Natural killer cell (primary cell): ENCODE results near the gene RPL10. TPM values are rescaled to one million over a fixed set of nuclear protein-coding genes. Genes with fewer than 3 reads are reported as not detected.

Experiments used
- ATAC-seq, 3 donors: fragments of 150-1000 bp in 2 of 3; fragments of 200-7000 bp in 1 of 3; cut with Tn5 transposase; 1 replicate in 1 of 3; 2 replicates in 2 of 3; pipeline ENCODE4 v1.10.0; 2021; ENCODE audit warnings: mild to moderate bottlenecking in 2 of 3, moderate library complexity in 2 of 3
- DNase-seq, 2 donors: peaks; one replicate each; pipeline versions ENCODE4 v3.0.0 to v3.0.0-alpha.2; 2013 to 2021; ENCODE audit warnings: mixed read lengths in 1 of 2
- H3K27ac ChIP-seq: one replicate; pipeline ENCODE4 v1.5.1; 2013; ENCODE audit warnings: mild to moderate bottlenecking, low read length
- H3K27me3 ChIP-seq: one replicate; pipeline ENCODE4 v1.6.1; 2013; ENCODE audit warnings: low read length; ENCODE audit not compliant: control insufficient read depth, insufficient read depth
- H3K36me3 ChIP-seq: one replicate; pipeline ENCODE4 v1.6.1; 2013; ENCODE audit warnings: low read length; ENCODE audit not compliant: control insufficient read depth, insufficient read depth
- H3K4me1 ChIP-seq: one replicate; pipeline ENCODE4 v1.6.1; 2013; ENCODE audit warnings: low read length; ENCODE audit not compliant: control insufficient read depth, insufficient read depth
- H3K4me3 ChIP-seq: one replicate; pipeline ENCODE4 v1.5.1; 2013; ENCODE audit warnings: low read length
- H3K9me3 ChIP-seq: one replicate; pipeline ENCODE4 v1.6.1; 2013; ENCODE audit warnings: low read length; ENCODE audit not compliant: control insufficient read depth, insufficient read depth
- H3K27ac Mint-ChIP-seq, 2 donors: one replicate each; pipeline ENCODE4 v1.8.0; 2022; ENCODE audit warnings: mild to moderate bottlenecking in 2 of 2, mixed read lengths in 2 of 2, moderate library complexity in 1 of 2
- H3K27me3 Mint-ChIP-seq, 2 donors: one replicate each; pipeline ENCODE4 v1.8.0; 2022; ENCODE audit warnings: low read depth in 2 of 2, mixed read lengths in 2 of 2
- H3K36me3 Mint-ChIP-seq: one replicate; pipeline ENCODE4 v1.8.0; 2022; ENCODE audit warnings: mixed read lengths
- H3K4me1 Mint-ChIP-seq, 2 donors: one replicate each; pipeline ENCODE4 v1.8.0; 2022; ENCODE audit warnings: mixed read lengths in 2 of 2
- H3K4me3 Mint-ChIP-seq: one replicate; pipeline ENCODE4 v1.8.0; 2022; ENCODE audit warnings: mild to moderate bottlenecking, moderate library complexity, mixed read lengths
- H3K9me3 Mint-ChIP-seq, 2 donors: one replicate each; pipeline ENCODE4 v1.8.0; 2022; ENCODE audit warnings: mixed read lengths in 2 of 2
- WGBS: methylation state at CpG from one replicate; pipeline ENCODE4 v1.1.7; 2013; ENCODE audit warnings: missing lambda C conversion rate; ENCODE audit not compliant: insufficient coverage; 5-methylcytosine and 5-hydroxymethylcytosine counted together
- intact Hi-C: fragments of 100-400 bp; cut with micrococcal nuclease; formaldehyde crosslinking; loops from one replicate; pipeline ENCODE4 v1.14.2; 2022
- total RNA-seq, 4 donors: library from RNA; stranded (reverse); fragments of 120-200 nt in 1 of 4; gene quantifications; one replicate each; pipeline versions ENCODE4 v1.2.3 to v1.2.4, GENCODE V29; 2013 to 2022
- TF ChIP-seq, protein P1 (sequence below): fragments of 200-600 bp; IDR thresholded peaks from one replicate; pipeline ENCODE4 v1.8.0; 2022; ENCODE audit warnings: antibody characterized with exemption

RPL10 gene
- total RNA-seq, 3 donors from 2014 or later (not counting 1 experiment from before 2014, with no cell fraction given), result 2,249 to 2,456 (median 2,324) TPM

DNA sequence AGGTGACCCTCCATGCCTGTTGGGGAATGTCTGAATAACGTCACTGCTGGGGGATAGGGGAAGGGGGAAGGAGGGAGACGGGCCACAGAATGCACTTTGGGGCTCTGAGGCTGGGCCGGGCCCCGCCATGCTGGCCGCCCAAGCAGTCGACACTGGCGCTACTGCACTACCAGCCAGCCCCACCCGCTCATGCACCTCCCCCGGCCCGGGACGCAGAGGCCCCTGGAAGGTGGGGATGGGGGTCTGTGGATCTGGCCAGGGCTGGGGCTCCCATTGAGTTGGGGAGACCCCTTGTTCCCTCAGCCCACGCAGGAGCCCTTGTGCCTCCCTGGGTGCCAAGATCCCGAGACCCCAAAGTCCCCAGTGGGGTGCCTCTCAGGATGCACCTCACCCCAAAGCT is 41.6 kb upstream of the RPL10 start:
- ATAC-seq (no peak), DNase-seq (no peak)
- no peak overlapping the region for H3K27ac ChIP-seq
- H3K36me3 ChIP-seq, result peaks cover 96% of the 10 kb centered on the region
- H3K27me3 ChIP-seq, result no peaks in the 10 kb centered on the region
- no peak overlapping the region for H3K4me3 ChIP-seq
- no peaks in the 10 kb centered on the region for H3K9me3 ChIP-seq
- Mint-ChIP-seq H3K36me3 (no peaks in the 10 kb centered on the region), H3K4me3 (peak overlapping the region; percentile 66), H3K27me3 (no peaks in the 10 kb centered on the region), H3K27ac (peak overlapping the region; percentile 66 to 100), H3K4me1 (peaks cover 8 to 21% of the 10 kb centered on the region in 2 donors), H3K9me3 (no peaks in the 10 kb centered on the region)
- H3K4me1 ChIP-seq, result peaks cover 95% of the 10 kb centered on the region
- WGBS, result 87% methylated on average over 8 of the region's 13 CpGs
- TF ChIP-seq, protein P1, sequence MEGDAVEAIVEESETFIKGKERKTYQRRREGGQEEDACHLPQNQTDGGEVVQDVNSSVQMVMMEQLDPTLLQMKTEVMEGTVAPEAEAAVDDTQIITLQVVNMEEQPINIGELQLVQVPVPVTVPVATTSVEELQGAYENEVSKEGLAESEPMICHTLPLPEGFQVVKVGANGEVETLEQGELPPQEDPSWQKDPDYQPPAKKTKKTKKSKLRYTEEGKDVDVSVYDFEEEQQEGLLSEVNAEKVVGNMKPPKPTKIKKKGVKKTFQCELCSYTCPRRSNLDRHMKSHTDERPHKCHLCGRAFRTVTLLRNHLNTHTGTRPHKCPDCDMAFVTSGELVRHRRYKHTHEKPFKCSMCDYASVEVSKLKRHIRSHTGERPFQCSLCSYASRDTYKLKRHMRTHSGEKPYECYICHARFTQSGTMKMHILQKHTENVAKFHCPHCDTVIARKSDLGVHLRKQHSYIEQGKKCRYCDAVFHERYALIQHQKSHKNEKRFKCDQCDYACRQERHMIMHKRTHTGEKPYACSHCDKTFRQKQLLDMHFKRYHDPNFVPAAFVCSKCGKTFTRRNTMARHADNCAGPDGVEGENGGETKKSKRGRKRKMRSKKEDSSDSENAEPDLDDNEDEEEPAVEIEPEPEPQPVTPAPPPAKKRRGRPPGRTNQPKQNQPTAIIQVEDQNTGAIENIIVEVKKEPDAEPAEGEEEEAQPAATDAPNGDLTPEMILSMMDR, result no peak
- intact Hi-C loops, result no loop called here

DNA sequence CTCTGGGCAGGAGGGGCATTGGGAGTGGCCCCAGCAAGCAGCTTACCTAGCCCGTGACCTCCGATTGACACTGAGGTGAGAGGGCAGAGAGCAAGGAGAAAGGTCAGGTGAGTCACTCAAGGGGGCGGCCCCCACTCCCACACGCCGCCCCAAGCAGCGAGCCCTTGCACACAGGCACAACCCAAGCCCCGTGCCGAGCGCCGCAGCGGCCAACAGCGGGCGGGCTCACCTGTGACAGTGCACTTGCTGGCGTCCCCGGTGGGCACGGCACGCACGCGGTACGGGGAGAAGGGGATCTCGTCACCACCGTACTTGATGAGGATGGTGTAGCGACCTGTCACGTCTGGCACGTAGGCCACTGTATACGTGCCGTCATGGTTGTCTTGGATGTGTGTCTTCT is 41.0 kb upstream of the RPL10 start:
- Mint-ChIP-seq H3K4me1 (peaks cover 5 to 14% of the 10 kb centered on the region in 2 donors), H3K36me3 (no peaks in the 10 kb centered on the region), H3K27ac (peak overlapping the region; percentile 51 to 78), H3K27me3 (no peaks in the 10 kb centered on the region), H3K9me3 (no peaks in the 10 kb centered on the region), H3K4me3 (no peak overlapping the region)
- no peak for ATAC-seq
- Histone ChIP-seq H3K27ac (no peak overlapping the region), H3K9me3 (no peaks in the 10 kb centered on the region), H3K27me3 (no peaks in the 10 kb centered on the region), H3K4me1 (peaks cover 95% of the 10 kb centered on the region), H3K4me3 (no peak overlapping the region), H3K36me3 (peaks cover 96% of the 10 kb centered on the region)
- intact Hi-C loops, result no loop called here
- TF ChIP-seq, protein P1, result no peak
- WGBS, result 88% methylated on average over 27 of the region's 27 CpGs
- DNase-seq, result no peak

DNA sequence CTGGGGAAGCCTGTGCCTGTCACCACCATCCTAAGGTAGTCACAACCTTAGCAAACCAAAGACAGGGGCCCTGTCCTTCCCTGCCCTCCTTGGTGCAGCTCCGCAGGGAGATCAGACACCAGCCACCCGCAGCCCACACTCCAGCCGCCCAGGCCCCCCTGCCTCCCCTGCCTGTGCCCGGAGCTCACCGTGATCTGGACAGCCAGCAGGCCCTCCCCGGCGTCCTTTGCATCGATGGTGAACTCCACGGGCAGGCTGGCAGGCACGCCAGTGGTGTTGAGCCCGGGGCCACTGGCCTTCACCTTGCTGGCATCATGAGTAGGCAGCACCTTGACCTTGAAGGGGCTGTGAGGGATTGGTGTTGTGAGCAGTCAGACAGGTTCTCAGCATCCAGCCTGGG is 40.2 kb upstream of the RPL10 start:
- 96% methylated on average over 11 of the region's 11 CpGs for WGBS
- no peaks in the 10 kb centered on the region for H3K27me3 ChIP-seq
- no peaks in the 10 kb centered on the region for H3K9me3 Mint-ChIP-seq
- peaks cover 96% of the 10 kb centered on the region for H3K36me3 ChIP-seq
- H3K4me3 ChIP-seq, result no peak overlapping the region
- TF ChIP-seq, protein P1, result no peak
- H3K27ac Mint-ChIP-seq, result peak overlapping the region in 1 of 2 donors; percentile 78
- peak overlapping the region; percentile 14 for H3K27ac ChIP-seq
- intact Hi-C loops, result no loop called here
- H3K36me3 Mint-ChIP-seq, result no peaks in the 10 kb centered on the region
- H3K9me3 ChIP-seq, result no peaks in the 10 kb centered on the region
- ATAC-seq, result no peak
- no peaks in the 10 kb centered on the region for H3K27me3 Mint-ChIP-seq
- DNase-seq, result no peak
- no peak overlapping the region for H3K4me3 Mint-ChIP-seq
- peaks cover 93% of the 10 kb centered on the region for H3K4me1 ChIP-seq
- H3K4me1 Mint-ChIP-seq, result peaks cover 5 to 13% of the 10 kb centered on the region in 2 donors

DNA sequence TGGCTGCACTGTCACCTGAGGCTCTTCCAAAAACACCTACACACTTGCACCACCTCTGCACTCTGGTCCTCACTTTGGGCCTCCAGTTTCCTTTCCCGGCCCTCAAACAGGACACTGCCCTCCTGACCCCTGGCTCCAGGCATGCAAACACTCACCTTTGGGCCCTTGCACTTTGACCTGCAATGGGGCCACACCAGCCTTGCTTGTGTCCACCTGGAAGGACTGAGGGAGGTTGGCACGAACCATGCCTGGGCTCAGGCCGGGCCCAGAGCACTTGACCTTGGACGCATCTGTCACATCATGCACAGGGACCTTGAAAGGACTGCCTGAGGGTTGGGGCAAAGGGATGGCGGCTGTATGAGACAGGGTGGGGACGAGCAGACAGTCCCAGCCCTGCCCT is 39.3 kb upstream of the RPL10 start:
- intact Hi-C loops, result no loop called here
- ATAC-seq (no peak), DNase-seq (no peak)
- Mint-ChIP-seq H3K4me3 (peak overlapping the region; percentile 4), H3K36me3 (no peaks in the 10 kb centered on the region), H3K27ac (peak overlapping the region; percentile 78 to 92), H3K9me3 (no peaks in the 10 kb centered on the region), H3K27me3 (no peaks in the 10 kb centered on the region), H3K4me1 (peaks cover 5 to 13% of the 10 kb centered on the region in 2 donors)
- TF ChIP-seq, protein P1, result no peak
- Histone ChIP-seq H3K4me3 (no peak overlapping the region), H3K27me3 (no peaks in the 10 kb centered on the region), H3K27ac (peak overlapping the region; percentile 14), H3K9me3 (no peaks in the 10 kb centered on the region), H3K36me3 (peaks cover 93% of the 10 kb centered on the region), H3K4me1 (peaks cover 86% of the 10 kb centered on the region)
- WGBS, result 91% methylated on average over 4 of the region's 6 CpGs
